Stimulated activated effector memory CD8-positive, alpha-beta T cell treated with anti-CD3 and anti-CD28 coated beads, Interleukin-12 subunit alpha, Interleukin-12 subunit beta, amount 100 ng/mL, for 72 hours (primary cell): Measurements from ENCODE around the gene GPR84.

Source experiments
- ATAC-seq: fragments of 150-1000 bp; cut with Tn5 transposase; 2 replicates; pipeline ENCODE4 v1.10.0; 2021
- DNase-seq, 2 donors: peaks; one replicate each; pipeline ENCODE4 v3.0.0; 2021 to 2022; ENCODE audit warnings: low spot score in 2 of 2
- H3K27ac Mint-ChIP-seq: one replicate; pipeline ENCODE4 v1.8.0; 2022; ENCODE audit warnings: mild to moderate bottlenecking, mixed read lengths
- H3K36me3 Mint-ChIP-seq: one replicate; pipeline ENCODE4 v1.8.0; 2022; ENCODE audit warnings: mild to moderate bottlenecking, mixed read lengths
- H3K4me1 Mint-ChIP-seq: one replicate; pipeline ENCODE4 v1.8.0; 2022; ENCODE audit warnings: mixed read lengths
- H3K4me3 Mint-ChIP-seq: one replicate; pipeline ENCODE4 v1.8.0; 2022; ENCODE audit warnings: mild to moderate bottlenecking, mixed read lengths
- H3K9me3 Mint-ChIP-seq: one replicate; pipeline ENCODE4 v1.8.0; 2022; ENCODE audit warnings: mixed read lengths

The GPR84 gene

GRCh38 chr12:54364413-54364812 is at the start of gene GPR84:
TSS of gene GPR84 (minus strand) at chr12:54364486. CDS start at chr12:54363851, 635 bp downstream.
- Mint-ChIP-seq H3K27ac (peak within 1 kb of the TSS; percentile 46), H3K4me1 (peaks cover 44% of the 10 kb centered on the region), H3K9me3 (no peaks in the 10 kb centered on the region), H3K36me3 (no peaks in the 10 kb centered on the region), H3K4me3 (peak within 1 kb of the TSS; percentile 40)
- ATAC-seq (peak; percentile 69), DNase-seq (peak in 1 of 2 donors; percentile 61)

GRCh38 chr12:54413284-54414190 is 49.3 kb upstream of the GPR84 start:
- peaks cover 83% of the 10 kb centered on the region for H3K36me3 Mint-ChIP-seq
- DNase-seq = peak in 1 of 2 donors; percentile 77
- peak overlapping the region; percentile 60 for H3K4me3 Mint-ChIP-seq
- peak; percentile 73 for ATAC-seq
- no peaks in the 10 kb centered on the region for H3K9me3 Mint-ChIP-seq
- peaks cover 77% of the 10 kb centered on the region for H3K4me1 Mint-ChIP-seq
- peak overlapping the region; percentile 90 for H3K27ac Mint-ChIP-seq

- peaks cover 74% of the 10 kb centered on the region for H3K4me1 Mint-ChIP-seq
- H3K9me3 Mint-ChIP-seq = no peaks in the 10 kb centered on the region
- DNase-seq (no peak), ATAC-seq (no peak)
- peak overlapping the region; percentile 60 for H3K4me3 Mint-ChIP-seq
- H3K27ac Mint-ChIP-seq = peak overlapping the region; percentile 90
- H3K36me3 Mint-ChIP-seq = peaks cover 83% of the 10 kb centered on the region
Measured at GRCh38 chr12:54412786-54413185, 48.5 kb upstream of the GPR84 start.

GRCh38 chr12:54412348-54412747 is 48.1 kb upstream of the GPR84 start:
- H3K4me1 Mint-ChIP-seq = peaks cover 74% of the 10 kb centered on the region
- peak overlapping the region; percentile 60 for H3K4me3 Mint-ChIP-seq
- H3K36me3 Mint-ChIP-seq = peaks cover 83% of the 10 kb centered on the region
- no peak for ATAC-seq
- peak overlapping the region; percentile 90 for H3K27ac Mint-ChIP-seq
- H3K9me3 Mint-ChIP-seq = no peaks in the 10 kb centered on the region
- no peak for DNase-seq

- ATAC-seq (peak; percentile 93), DNase-seq (no peak)
- Mint-ChIP-seq H3K36me3 (peaks cover 83% of the 10 kb centered on the region), H3K4me1 (peaks cover 69% of the 10 kb centered on the region), H3K9me3 (no peaks in the 10 kb centered on the region), H3K4me3 (peak overlapping the region; percentile 60), H3K27ac (peak overlapping the region; percentile 90)
Measured at GRCh38 chr12:54411391-54412241, 47.3 kb upstream of the GPR84 start.

- H3K9me3 Mint-ChIP-seq = no peaks in the 10 kb centered on the region
- no peak for ATAC-seq
- H3K4me3 Mint-ChIP-seq = no peak overlapping the region
- peaks cover 69% of the 10 kb centered on the region for H3K4me1 Mint-ChIP-seq
- H3K27ac Mint-ChIP-seq = peak overlapping the region; percentile 50
- peaks cover 91% of the 10 kb centered on the region for H3K36me3 Mint-ChIP-seq
- DNase-seq = no peak
Measured at GRCh38 chr12:54409267-54409666, 45.0 kb upstream of the GPR84 start.

- Mint-ChIP-seq H3K9me3 (no peaks in the 10 kb centered on the region), H3K4me1 (peaks cover 52% of the 10 kb centered on the region), H3K4me3 (no peak overlapping the region), H3K36me3 (peaks cover 94% of the 10 kb centered on the region), H3K27ac (peak overlapping the region; percentile 95)
- no peak for ATAC-seq
- no peak for DNase-seq
Measured at GRCh38 chr12:54407183-54407905, 43.1 kb upstream of the GPR84 start.

GRCh38 chr12:54405573-54405972 is 41.3 kb upstream of the GPR84 start:
- Mint-ChIP-seq H3K27ac (peak overlapping the region; percentile 95), H3K4me3 (no peak overlapping the region), H3K36me3 (peaks cover 100% of the 10 kb centered on the region), H3K4me1 (peaks cover 43% of the 10 kb centered on the region), H3K9me3 (no peaks in the 10 kb centered on the region)
- ATAC-seq (no peak), DNase-seq (no peak)

GRCh38 chr12:54405106-54405505 is 40.8 kb upstream of the GPR84 start:
- Mint-ChIP-seq H3K4me3 (no peak overlapping the region), H3K9me3 (no peaks in the 10 kb centered on the region), H3K27ac (peak overlapping the region; percentile 95), H3K4me1 (peaks cover 43% of the 10 kb centered on the region), H3K36me3 (peaks cover 100% of the 10 kb centered on the region)
- no peak for ATAC-seq
- no peak for DNase-seq

- Mint-ChIP-seq H3K27ac (peak overlapping the region; percentile 95), H3K4me1 (peaks cover 45% of the 10 kb centered on the region), H3K9me3 (no peaks in the 10 kb centered on the region), H3K4me3 (no peak overlapping the region), H3K36me3 (peaks cover 100% of the 10 kb centered on the region)
- ATAC-seq (no peak), DNase-seq (peak; percentile 51 to 76)
Measured at GRCh38 chr12:54404061-54405004, 40.0 kb upstream of the GPR84 start.

GRCh38 chr12:54401119-54401518 is 36.8 kb upstream of the GPR84 start:
- ATAC-seq (no peak), DNase-seq (no peak)
- Mint-ChIP-seq H3K9me3 (no peaks in the 10 kb centered on the region), H3K36me3 (peaks cover 100% of the 10 kb centered on the region), H3K4me3 (no peak overlapping the region), H3K27ac (peak overlapping the region; percentile 78), H3K4me1 (peaks cover 53% of the 10 kb centered on the region)

GRCh38 chr12:54398995-54399793 is 34.9 kb upstream of the GPR84 start:
- Mint-ChIP-seq H3K4me3 (no peak overlapping the region), H3K9me3 (no peaks in the 10 kb centered on the region), H3K36me3 (peaks cover 100% of the 10 kb centered on the region), H3K4me1 (peaks cover 43% of the 10 kb centered on the region), H3K27ac (peak overlapping the region; percentile 49)
- peak; percentile 85 to 94 for DNase-seq
- ATAC-seq = peak; percentile 81

GRCh38 chr12:54398218-54398617 is 33.9 kb upstream of the GPR84 start:
- H3K9me3 Mint-ChIP-seq = no peaks in the 10 kb centered on the region
- no peak overlapping the region for H3K4me3 Mint-ChIP-seq
- DNase-seq = no peak
- peak overlapping the region; percentile 49 for H3K27ac Mint-ChIP-seq
- ATAC-seq = no peak
- H3K4me1 Mint-ChIP-seq = peaks cover 50% of the 10 kb centered on the region
- peaks cover 94% of the 10 kb centered on the region for H3K36me3 Mint-ChIP-seq
